AG09309 (cell line): ENCODE data around the gene ETFA.
"Not testable (repeated sequence)": the region's sequence is repeated elsewhere in the genome, so short reads cannot be mapped to it uniquely, and the experiment has no call there.

Experiments used
- DNase-seq: peaks from one replicate; pipeline ENCODE4 v3.0.0-alpha.2; 2010; ENCODE audit warnings: low read depth
- H3K4me3 ChIP-seq: 2 replicates; pipeline ENCODE4 v1.5.1; 2011; ENCODE audit warnings: mild to moderate bottlenecking, low read depth, low read length, moderate library complexity; ENCODE audit not compliant: control insufficient read depth
- CTCF ChIP-seq: IDR thresholded peaks from 2 replicates; pipeline ENCODE4 v1.5.1; 2011; ENCODE audit warnings: mild to moderate bottlenecking, low read depth, low read length, inconsistent platforms; ENCODE audit not compliant: insufficient read depth, control insufficient read depth; ENCODE audit errors: missing control alignments

The ETFA gene

DNA sequence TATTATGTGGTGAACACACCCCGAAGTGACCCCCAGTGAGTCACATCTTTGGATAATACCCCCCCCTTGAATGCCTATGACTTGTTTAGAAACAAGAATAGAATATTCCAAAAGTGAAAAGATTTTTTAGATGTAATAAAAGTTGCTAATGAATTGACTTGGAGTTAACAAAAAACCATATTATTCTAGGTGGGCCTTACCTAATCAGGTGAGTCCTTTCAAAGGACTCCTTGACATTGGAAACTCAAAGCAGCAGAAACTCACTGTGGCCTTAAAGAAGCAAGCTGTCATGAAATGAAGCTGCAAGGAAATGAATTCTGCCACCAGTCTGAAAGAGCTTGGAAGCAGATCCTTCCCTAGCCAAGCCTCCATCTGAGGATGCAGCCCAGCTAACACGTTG lies 14.4 kb upstream of the ETFA start:
- no peak overlapping the region for H3K4me3 ChIP-seq
- no peak for DNase-seq
- TF ChIP-seq CTCF, result no peak

DNA sequence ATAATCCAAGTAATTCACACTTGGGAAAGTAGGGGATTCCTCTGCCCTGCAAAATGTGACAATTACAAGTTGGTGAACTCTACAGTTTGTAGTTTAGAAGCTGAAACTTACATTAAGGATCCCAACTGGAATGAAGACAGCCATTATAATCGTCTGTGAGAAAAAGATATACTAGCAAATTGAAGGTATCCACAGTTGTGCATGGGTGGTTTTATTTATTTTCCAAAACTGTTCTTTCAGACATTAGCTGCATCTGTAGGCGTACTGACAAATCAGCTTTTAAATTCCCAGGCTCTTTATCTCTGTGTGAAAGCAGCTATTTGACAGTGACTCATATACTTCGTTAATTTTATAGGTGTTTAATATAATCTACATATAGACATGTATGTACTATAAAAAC lies 12.8 kb upstream of the ETFA start:
- no peak overlapping the region for H3K4me3 ChIP-seq
- DNase-seq, result no peak
- TF ChIP-seq CTCF, result no peak

GRCh38 chr15:76321602-76322001 lies 10.3 kb upstream of the ETFA start:
- H3K4me3 ChIP-seq, result no peak overlapping the region
- no peak for DNase-seq
- no peak for TF ChIP-seq CTCF

GRCh38 chr15:76321171-76321570 lies 9.9 kb upstream of the ETFA start:
- no peak for TF ChIP-seq CTCF
- no peak overlapping the region for H3K4me3 ChIP-seq
- no peak for DNase-seq

DNA sequence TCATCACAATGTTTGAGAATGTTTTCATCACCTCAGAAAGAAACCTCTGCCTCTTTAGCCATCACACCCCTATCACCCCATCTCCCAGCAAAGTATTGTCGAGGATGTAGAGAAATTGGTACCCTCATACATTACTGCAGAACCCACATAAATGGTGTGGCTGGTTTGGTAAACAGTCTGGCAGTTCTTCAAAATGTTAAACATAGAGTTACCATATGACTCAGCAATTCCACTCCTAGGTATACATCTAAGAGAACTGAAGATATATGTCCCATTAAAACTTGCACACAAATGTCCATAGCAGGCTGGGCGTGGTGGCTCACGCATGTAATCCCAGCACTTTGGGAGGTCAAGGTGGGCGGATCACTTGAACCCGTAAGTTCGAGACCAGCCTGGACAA lies 8.7 kb upstream of the ETFA start:
- no peak overlapping the region for H3K4me3 ChIP-seq
- TF ChIP-seq CTCF, result no peak
- no peak for DNase-seq

- no peak for TF ChIP-seq CTCF
- H3K4me3 ChIP-seq, result no peak overlapping the region
- no peak for DNase-seq
Measured at GRCh38 chr15:76313731-76314130, 2.5 kb upstream of the ETFA start.

DNA sequence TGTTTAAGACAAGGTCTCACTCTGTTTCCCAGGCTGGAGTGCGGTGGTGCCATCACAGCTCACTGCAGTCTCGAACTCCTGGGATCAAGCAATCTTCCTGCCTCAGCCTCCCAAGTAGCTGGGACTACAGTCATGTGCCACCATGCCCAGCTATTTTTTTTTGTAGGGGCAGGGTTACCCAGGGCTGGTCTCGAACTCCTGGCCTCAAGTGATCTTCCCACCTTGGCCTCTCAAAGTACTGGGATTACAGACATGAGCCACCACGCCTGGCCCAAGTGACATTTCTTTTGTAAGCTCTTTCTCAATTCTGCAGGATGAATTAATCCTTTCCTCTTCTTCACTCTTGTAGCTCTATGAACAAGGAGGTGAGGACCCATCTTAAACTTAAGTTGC lies 1.9 kb upstream of the ETFA start:
- not testable (repeated sequence) for DNase-seq, H3K4me3 ChIP-seq

DNA sequence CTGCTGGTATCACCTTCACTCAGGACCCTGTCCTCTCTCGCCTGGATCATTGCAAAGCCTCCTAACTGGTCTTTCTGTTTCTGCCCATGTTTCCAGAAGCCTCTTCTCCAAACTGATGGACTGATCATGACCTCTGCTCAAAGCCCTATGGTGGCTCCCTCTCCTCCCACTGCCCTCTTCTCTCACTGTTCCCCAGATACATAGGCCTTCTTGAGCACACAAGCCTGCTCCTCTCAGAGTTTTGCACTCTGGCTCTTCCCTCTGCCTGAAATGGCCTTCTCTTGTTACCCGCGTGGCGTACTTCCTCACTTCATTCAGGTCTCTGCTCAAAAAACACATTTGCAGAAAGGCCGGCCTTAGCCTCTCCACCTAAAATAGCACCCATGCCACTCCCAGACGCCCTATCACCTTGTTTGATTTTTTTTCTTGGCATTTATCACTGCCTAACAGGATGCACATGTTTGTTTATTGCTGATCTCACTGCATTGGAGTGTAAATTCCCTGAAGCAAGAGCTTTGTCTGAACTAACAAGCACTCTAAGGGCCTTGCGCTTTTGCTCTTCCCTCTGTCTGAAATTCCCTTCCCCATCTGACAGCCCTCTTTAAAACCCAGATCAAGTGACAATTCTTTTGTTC lies 1.4 kb upstream of the ETFA start:
- no peak for TF ChIP-seq CTCF
- no peak for DNase-seq
- H3K4me3 ChIP-seq, result no peak overlapping the region
